ENCODE results near the gene TRIO. TPM values are rescaled to one million over a fixed set of nuclear protein-coding genes. Genes with fewer than 3 reads are reported as not detected.
A peak's percentile ranks its signal among the peaks of the same experiment; 100 is the strongest.

Gene TRIO
- total RNA-seq, 1 donor from 2014 or later, result 163 TPM

GRCh38 chr5:14450018-14450524, 306.9 kb downstream of the TRIO start:
- TF ChIP-seq CTCF (IDR thresholded peaks at IDR 0.05; ENCODE audit: unreplicated experiment), result no peak

GRCh38 chr5:14450742-14451141, 307.6 kb downstream of the TRIO start:
- H3K4me1 Mint-ChIP-seq (ENCODE audit: low read depth), result peaks cover 3% of the 10 kb centered on the region
- no peak for TF ChIP-seq CTCF (IDR thresholded peaks at IDR 0.05; ENCODE audit: unreplicated experiment)
- no peak overlapping the region for H3K4me3 Mint-ChIP-seq (ENCODE audit: low read depth)
- H3K27me3 Mint-ChIP-seq, result no peaks in the 10 kb centered on the region
- H3K36me3 Mint-ChIP-seq (ENCODE audit: insufficient read depth), result peaks cover 26% of the 10 kb centered on the region
- peaks cover 8% of the 10 kb centered on the region for H3K9me3 Mint-ChIP-seq (ENCODE audit: low read depth)
- DNase-seq (ENCODE audit: low spot score, unreplicated experiment), result no peak
- H3K27ac Mint-ChIP-seq, result no peak overlapping the region

More at GRCh38 chr5:14450018-14450524, 306.9 kb downstream of the TRIO start:
- Mint-ChIP-seq H3K27ac (peak overlapping the region; percentile 39), H3K4me3 (ENCODE audit: low read depth) (no peak overlapping the region), H3K36me3 (ENCODE audit: insufficient read depth) (peaks cover 21% of the 10 kb centered on the region), H3K27me3 (no peaks in the 10 kb centered on the region), H3K4me1 (ENCODE audit: low read depth) (peaks cover 3% of the 10 kb centered on the region), H3K9me3 (ENCODE audit: low read depth) (peaks cover 8% of the 10 kb centered on the region)
- DNase-seq (ENCODE audit: low spot score, unreplicated experiment), result no peak

GRCh38 chr5:14451871-14452270, 308.7 kb downstream of the TRIO start:
- Mint-ChIP-seq H3K4me3 (ENCODE audit: low read depth) (no peak overlapping the region), H3K36me3 (ENCODE audit: insufficient read depth) (peaks cover 29% of the 10 kb centered on the region), H3K4me1 (ENCODE audit: low read depth) (peaks cover 9% of the 10 kb centered on the region), H3K9me3 (ENCODE audit: low read depth) (peaks cover 10% of the 10 kb centered on the region), H3K27ac (no peak overlapping the region), H3K27me3 (no peaks in the 10 kb centered on the region)
- DNase-seq (ENCODE audit: low spot score, unreplicated experiment), result no peak
- no peak for TF ChIP-seq CTCF (IDR thresholded peaks at IDR 0.05; ENCODE audit: unreplicated experiment)

- H3K27ac Mint-ChIP-seq, result no peak overlapping the region
- no peak overlapping the region for H3K4me3 Mint-ChIP-seq (ENCODE audit: low read depth)
- TF ChIP-seq CTCF (IDR thresholded peaks at IDR 0.05; ENCODE audit: unreplicated experiment), result no peak
- H3K9me3 Mint-ChIP-seq (ENCODE audit: low read depth), result peaks cover 10% of the 10 kb centered on the region
- peaks cover 16% of the 10 kb centered on the region for H3K4me1 Mint-ChIP-seq (ENCODE audit: low read depth)
- H3K27me3 Mint-ChIP-seq, result no peaks in the 10 kb centered on the region
- DNase-seq (ENCODE audit: low spot score, unreplicated experiment), result no peak
- H3K36me3 Mint-ChIP-seq (ENCODE audit: insufficient read depth), result peaks cover 29% of the 10 kb centered on the region
These were observed 309.7 kb downstream of the TRIO start for GRCh38 chr5:14452685-14453454.

GRCh38 chr5:14453481-14453880, 310.3 kb downstream of the TRIO start:
- DNase-seq (ENCODE audit: low spot score, unreplicated experiment), result no peak
- Mint-ChIP-seq H3K27me3 (no peaks in the 10 kb centered on the region), H3K4me1 (ENCODE audit: low read depth) (peaks cover 22% of the 10 kb centered on the region), H3K9me3 (ENCODE audit: low read depth) (peaks cover 10% of the 10 kb centered on the region), H3K4me3 (ENCODE audit: low read depth) (no peak overlapping the region), H3K36me3 (ENCODE audit: insufficient read depth) (peaks cover 27% of the 10 kb centered on the region), H3K27ac (no peak overlapping the region)
- TF ChIP-seq CTCF (IDR thresholded peaks at IDR 0.05; ENCODE audit: unreplicated experiment), result no peak

Measured in progenitor cell of endocrine pancreas (in vitro differentiated cells).